Adrenal gland (tissue), 5 donors: ENCODE data around the gene FYN.

Source experiments
- POLR2A ChIP-seq, 2 donors: fragments of 450-650 bp; IDR thresholded peaks; one replicate each; pipeline ENCODE4 v1.6.1; 2017; ENCODE audit warnings: antibody characterized with exemption in 2 of 2, mild to moderate bottlenecking in 2 of 2, moderate library complexity in 1 of 2
- TF ChIP-seq, protein P1 (sequence below), 6 experiments: fragments of 450-650 bp in 4 of 6; fragments of 200-600 bp in 2 of 6; sonication (generic) in 1 of 6; IDR thresholded peaks; 1 replicate in 5 of 6; 2 replicates in 1 of 6; pipeline versions ENCODE4 v1.5.1 to v1.8.0; 2016 to 2021; ENCODE audit warnings: antibody characterized with exemption in 6 of 6, mild to moderate bottlenecking in 2 of 6, moderate library complexity in 1 of 6
- donor health status: DM: no; HTN: no; CAD: no.

DNA sequence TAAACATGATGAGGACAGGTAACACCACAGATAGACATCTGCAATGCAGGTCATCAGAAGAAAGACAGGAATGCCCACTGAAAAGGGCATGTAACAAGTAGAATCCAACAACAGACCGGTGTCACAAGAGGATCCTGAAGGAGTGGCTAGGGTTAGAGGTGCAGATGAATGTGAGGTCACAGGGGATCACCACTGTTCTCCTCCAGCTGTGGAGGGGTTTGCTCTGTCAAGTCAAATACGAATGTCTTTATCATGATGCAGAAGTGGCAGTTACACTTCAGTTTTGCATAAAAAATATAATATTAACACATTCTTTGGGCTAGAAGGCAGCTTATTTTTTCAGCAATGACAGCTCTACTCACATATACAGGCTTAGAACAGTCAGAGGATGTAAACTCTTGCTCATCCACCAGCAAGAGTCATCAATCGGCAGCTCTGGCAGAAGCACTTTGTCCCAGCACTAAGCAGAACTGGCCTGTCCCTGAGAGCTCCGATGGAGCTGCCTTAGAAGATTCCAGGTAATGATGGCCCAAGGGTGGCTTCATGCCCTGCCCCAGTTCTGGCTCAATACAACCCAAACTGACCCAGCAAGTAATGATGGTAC, 137.1 kb downstream of the FYN start:
- TF ChIP-seq, protein P1, sequence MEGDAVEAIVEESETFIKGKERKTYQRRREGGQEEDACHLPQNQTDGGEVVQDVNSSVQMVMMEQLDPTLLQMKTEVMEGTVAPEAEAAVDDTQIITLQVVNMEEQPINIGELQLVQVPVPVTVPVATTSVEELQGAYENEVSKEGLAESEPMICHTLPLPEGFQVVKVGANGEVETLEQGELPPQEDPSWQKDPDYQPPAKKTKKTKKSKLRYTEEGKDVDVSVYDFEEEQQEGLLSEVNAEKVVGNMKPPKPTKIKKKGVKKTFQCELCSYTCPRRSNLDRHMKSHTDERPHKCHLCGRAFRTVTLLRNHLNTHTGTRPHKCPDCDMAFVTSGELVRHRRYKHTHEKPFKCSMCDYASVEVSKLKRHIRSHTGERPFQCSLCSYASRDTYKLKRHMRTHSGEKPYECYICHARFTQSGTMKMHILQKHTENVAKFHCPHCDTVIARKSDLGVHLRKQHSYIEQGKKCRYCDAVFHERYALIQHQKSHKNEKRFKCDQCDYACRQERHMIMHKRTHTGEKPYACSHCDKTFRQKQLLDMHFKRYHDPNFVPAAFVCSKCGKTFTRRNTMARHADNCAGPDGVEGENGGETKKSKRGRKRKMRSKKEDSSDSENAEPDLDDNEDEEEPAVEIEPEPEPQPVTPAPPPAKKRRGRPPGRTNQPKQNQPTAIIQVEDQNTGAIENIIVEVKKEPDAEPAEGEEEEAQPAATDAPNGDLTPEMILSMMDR (IDR thresholded peaks at IDR 0.05) = no peak
- TF ChIP-seq POLR2A (IDR thresholded peaks at IDR 0.05) = no peak
